KOPT-K1 (cell line): ENCODE data around the gene ARRDC2.
"Not testable (repeated sequence)": the region's sequence is repeated elsewhere in the genome, so short reads cannot be mapped to it uniquely, and the experiment has no call there.

Experiments
- H3K27ac ChIP-seq: fragments of 200-600 bp; sonication (generic); 2 replicates; pipeline ENCODE4 v1.5.1; 2016; ENCODE audit warnings: antibody characterized with exemption, mild to moderate bottlenecking, low read depth, low read length; ENCODE audit not compliant: poor library complexity, severe bottlenecking
- H3K36me3 ChIP-seq: fragments of 200-600 bp; sonication (generic); 2 replicates; pipeline ENCODE4 v1.5.1; 2017; ENCODE audit warnings: antibody characterized with exemption, mild to moderate bottlenecking, low read length, moderate library complexity; ENCODE audit not compliant: insufficient read depth
- H3K9me3 ChIP-seq: fragments of 200-600 bp; sonication (generic); 2 replicates; pipeline ENCODE4 v1.5.1; 2017; ENCODE audit warnings: antibody characterized with exemption, low read length, mild to moderate bottlenecking; ENCODE audit not compliant: insufficient read depth, poor library complexity, severe bottlenecking

Gene ARRDC2

DNA sequence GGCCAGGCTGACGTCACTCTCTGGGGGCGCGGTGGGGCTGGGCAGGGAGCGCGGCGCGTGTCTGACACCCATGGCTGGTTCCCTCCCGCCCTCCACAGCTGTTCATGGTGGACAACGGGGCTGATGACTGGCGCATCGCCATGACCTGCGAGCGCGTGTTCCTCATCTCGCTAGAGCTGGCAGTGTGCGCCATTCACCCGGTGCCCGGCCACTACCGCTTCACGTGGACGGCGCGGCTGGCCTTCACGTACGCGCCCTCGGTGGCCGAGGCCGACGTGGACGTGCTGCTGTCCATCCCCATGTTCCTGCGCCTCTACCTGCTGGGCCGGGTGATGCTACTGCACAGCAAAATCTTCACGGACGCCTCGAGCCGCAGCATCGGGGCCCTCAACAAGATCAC, 26.4 kb upstream of the ARRDC2 start:
- H3K9me3 ChIP-seq, result no peaks in the 10 kb centered on the region
- H3K27ac ChIP-seq, result no peak overlapping the region
- H3K36me3 ChIP-seq, result no peaks in the 10 kb centered on the region

GRCh38 chr19:17982430-17982829, 25.5 kb upstream of the ARRDC2 start:
- no peaks in the 10 kb centered on the region for H3K9me3 ChIP-seq
- no peak overlapping the region for H3K27ac ChIP-seq
- no peaks in the 10 kb centered on the region for H3K36me3 ChIP-seq

DNA sequence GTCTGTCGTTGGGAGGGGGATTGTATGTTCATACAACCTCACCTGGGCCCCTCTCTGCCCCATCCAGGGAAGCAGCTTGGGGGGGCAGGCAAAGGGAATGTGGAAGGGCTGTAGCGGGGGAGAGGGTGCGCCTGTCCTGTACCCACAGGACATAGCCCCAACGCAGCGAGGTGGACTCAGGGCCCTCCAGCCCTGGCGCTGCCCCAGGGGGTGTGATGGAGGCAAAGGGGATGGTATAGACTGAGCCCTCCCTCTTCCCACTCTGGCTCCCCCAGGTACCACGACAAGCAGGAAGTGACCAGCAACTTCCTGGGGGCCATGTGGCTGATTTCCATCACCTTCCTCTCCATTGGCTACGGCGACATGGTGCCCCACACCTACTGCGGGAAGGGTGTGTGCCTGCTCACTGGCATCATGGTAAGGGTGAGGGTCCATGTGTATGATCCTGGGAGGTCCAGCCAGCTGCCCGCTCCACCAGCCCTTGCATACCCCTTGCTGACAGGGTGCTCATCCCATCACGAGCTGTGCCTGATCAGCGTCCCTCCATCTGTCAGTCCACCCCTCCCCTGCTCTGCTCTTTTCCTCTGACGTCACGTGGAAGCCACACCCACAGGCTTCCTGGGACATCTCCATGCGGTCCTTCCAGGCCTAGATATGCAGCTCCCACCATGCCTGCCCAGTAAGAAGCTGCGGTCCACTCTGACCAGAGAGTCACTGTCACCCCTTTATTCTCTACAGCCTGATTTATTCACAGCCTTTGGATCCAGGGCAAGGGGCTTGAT, 22.7 kb upstream of the ARRDC2 start:
- Histone ChIP-seq H3K9me3 (no peaks in the 10 kb centered on the region), H3K36me3 (no peaks in the 10 kb centered on the region), H3K27ac (no peak overlapping the region)

GRCh38 chr19:17986569-17986968, 21.4 kb upstream of the ARRDC2 start:
- not testable (repeated sequence) for H3K36me3 ChIP-seq, H3K27ac ChIP-seq, H3K9me3 ChIP-seq

GRCh38 chr19:17988161-17988560, 19.8 kb upstream of the ARRDC2 start:
- no peaks in the 10 kb centered on the region for H3K9me3 ChIP-seq
- no peak overlapping the region for H3K27ac ChIP-seq
- no peaks in the 10 kb centered on the region for H3K36me3 ChIP-seq

DNA sequence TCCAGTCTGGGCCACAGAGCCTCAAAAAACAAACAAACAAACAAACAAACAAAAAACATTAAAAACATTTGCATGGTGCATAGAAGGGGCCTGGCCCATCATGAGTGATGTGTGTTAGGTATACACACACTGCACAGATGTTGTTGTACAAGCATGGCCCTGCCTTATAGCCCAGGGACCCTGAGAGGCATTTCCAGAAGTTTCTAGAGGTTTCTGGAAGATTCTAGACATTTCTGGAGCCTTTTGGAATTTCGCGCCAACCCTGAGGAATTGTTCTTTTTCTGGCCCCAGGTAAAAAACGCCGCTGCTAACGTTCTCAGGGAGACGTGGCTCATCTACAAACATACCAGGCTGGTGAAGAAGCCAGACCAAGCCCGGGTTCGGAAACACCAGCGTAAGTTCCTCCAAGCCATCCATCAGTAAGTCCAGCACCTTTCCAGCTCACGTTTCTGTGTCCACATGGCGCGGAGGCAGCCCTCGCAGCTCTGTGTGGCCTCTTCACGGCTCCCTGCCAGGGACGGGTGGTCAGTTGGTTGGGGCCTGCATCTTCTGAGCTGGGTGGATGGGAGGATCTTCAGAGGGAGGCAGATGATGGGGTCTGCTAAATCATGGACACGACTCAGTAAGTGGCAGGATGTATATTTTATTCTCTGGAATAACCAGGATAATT, 18.4 kb upstream of the ARRDC2 start:
- Histone ChIP-seq H3K9me3 (no peaks in the 10 kb centered on the region), H3K36me3 (no peaks in the 10 kb centered on the region)

DNA sequence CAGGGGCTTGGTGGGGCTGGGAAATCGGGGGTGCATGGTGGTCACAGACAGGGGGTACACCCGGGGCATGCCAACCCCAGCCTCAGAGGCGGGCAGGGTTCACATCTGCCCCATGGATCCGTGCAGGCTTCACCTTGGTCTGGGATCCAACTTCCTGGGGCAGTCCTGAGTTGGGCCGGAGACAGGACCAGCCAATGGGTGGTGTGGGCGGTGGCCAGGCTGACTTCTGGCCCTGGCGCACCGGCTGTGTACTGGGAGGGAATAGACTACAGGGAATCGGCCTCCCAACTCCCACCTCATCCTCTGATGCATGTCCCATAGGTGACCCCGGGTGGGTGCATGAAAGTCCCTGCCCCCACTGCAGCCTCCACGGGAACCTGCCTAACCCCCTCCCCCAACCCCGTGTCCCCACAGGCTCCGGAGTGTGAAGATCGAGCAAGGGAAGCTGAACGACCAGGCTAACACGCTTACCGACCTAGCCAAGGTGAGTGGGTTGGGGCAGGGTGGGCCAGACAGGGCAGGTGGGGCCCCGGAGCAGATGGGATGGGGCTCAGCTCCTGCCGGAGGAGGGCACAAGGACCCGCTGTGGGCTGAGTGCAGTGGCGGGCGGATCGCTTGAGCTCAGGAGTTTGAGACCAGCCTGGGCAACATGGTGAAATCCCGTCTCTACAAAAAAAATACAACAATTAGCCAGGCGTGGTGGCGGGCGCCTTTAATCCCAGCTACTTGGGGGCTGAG, 14.7 kb upstream of the ARRDC2 start:
- no peaks in the 10 kb centered on the region for H3K36me3 ChIP-seq
- no peaks in the 10 kb centered on the region for H3K9me3 ChIP-seq
- H3K27ac ChIP-seq, result no peak overlapping the region

More for the DNA sequence above, 18.4 kb upstream of the ARRDC2 start:
- H3K27ac ChIP-seq, result no peak overlapping the region

GRCh38 chr19:17996826-17997316, 11.1 kb upstream of the ARRDC2 start:
- H3K27ac ChIP-seq, result no peak overlapping the region
- H3K36me3 ChIP-seq, result no peaks in the 10 kb centered on the region
- no peaks in the 10 kb centered on the region for H3K9me3 ChIP-seq

GRCh38 chr19:17997969-17998826, 9.8 kb upstream of the ARRDC2 start:
- H3K36me3 ChIP-seq, result no peaks in the 10 kb centered on the region
- H3K9me3 ChIP-seq, result no peaks in the 10 kb centered on the region
- no peak overlapping the region for H3K27ac ChIP-seq

- H3K36me3 ChIP-seq, result no peaks in the 10 kb centered on the region
- H3K27ac ChIP-seq, result no peak overlapping the region
- no peaks in the 10 kb centered on the region for H3K9me3 ChIP-seq
Measured at GRCh38 chr19:17998827-17999150, 9.2 kb upstream of the ARRDC2 start.

- H3K27ac ChIP-seq, result no peak overlapping the region
- H3K9me3 ChIP-seq, result no peaks in the 10 kb centered on the region
- H3K36me3 ChIP-seq, result no peaks in the 10 kb centered on the region
Measured at GRCh38 chr19:17999684-18000479, 8.1 kb upstream of the ARRDC2 start.

DNA sequence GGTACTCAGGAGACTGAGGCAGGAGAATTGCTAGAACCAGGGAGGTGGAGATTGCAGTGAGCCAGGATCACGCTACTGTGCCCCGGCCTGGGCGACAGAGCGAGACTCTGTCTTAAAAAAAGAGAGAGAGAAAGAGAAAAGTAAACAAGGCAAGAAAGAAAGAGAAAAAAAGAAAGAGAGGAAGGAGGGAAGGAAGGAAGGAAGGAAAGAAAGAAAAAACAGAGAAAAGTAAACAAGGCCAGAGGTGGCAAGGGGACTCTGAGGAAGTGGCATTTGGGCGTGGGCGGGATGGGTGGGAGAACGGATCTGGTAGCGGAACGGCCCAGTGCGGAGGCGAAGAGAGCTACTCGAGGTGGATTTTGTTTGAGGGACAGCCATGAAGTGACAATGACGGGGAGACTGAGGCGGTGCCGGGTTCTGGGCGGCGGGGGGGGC, 7.5 kb upstream of the ARRDC2 start:
- no peaks in the 10 kb centered on the region for H3K9me3 ChIP-seq

GRCh38 chr19:18000915-18001776, 6.8 kb upstream of the ARRDC2 start:
- Histone ChIP-seq H3K9me3 (no peaks in the 10 kb centered on the region), H3K27ac (peak overlapping the region; percentile 62), H3K36me3 (no peaks in the 10 kb centered on the region)

More for the DNA sequence above, 7.5 kb upstream of the ARRDC2 start:
- Histone ChIP-seq H3K36me3 (no peaks in the 10 kb centered on the region), H3K27ac (no peak overlapping the region)
